GM12874 (cell line): Measurements from ENCODE around the gene CRELD2.

ENCODE experiments used
- CTCF ChIP-seq: IDR thresholded peaks from 2 replicates; pipeline ENCODE4 v1.5.1; 2011; ENCODE audit warnings: low read depth, mild to moderate bottlenecking, control low read depth, low read length, moderate library complexity; ENCODE audit not compliant: insufficient read depth

The CRELD2 gene

GRCh38 chr22:49956418-49956770 is 38.0 kb downstream of the CRELD2 start:
- TF ChIP-seq CTCF, result no peak

GRCh38 chr22:49956914-49957825 is 38.7 kb downstream of the CRELD2 start:
- no peak for TF ChIP-seq CTCF

GRCh38 chr22:49957826-49958365 is 39.5 kb downstream of the CRELD2 start:
- TF ChIP-seq CTCF, result no peak

GRCh38 chr22:49958366-49958921 is 40.0 kb downstream of the CRELD2 start:
- no peak for TF ChIP-seq CTCF

- no peak for TF ChIP-seq CTCF
These were observed 40.7 kb downstream of the CRELD2 start for GRCh38 chr22:49958931-49959781.

GRCh38 chr22:49959782-49960158 is 41.3 kb downstream of the CRELD2 start:
- no peak for TF ChIP-seq CTCF

- no peak for TF ChIP-seq CTCF
These were observed 41.9 kb downstream of the CRELD2 start, which contains the start of gene PIM3 for GRCh38 chr22:49960159-49961004. Gene PIM3, plus strand, starts transcription at chr22:49960772. Its CDS starts 176 bp downstream, at chr22:49960948.
